SIG-M5 (cell line): Measurements from ENCODE around the gene AARS2.

Experiments used
- DNase-seq: peaks from one replicate; lab custom pipeline; 2025; lab: John Stamatoyannopoulos, UW

The AARS2 gene

DNA sequence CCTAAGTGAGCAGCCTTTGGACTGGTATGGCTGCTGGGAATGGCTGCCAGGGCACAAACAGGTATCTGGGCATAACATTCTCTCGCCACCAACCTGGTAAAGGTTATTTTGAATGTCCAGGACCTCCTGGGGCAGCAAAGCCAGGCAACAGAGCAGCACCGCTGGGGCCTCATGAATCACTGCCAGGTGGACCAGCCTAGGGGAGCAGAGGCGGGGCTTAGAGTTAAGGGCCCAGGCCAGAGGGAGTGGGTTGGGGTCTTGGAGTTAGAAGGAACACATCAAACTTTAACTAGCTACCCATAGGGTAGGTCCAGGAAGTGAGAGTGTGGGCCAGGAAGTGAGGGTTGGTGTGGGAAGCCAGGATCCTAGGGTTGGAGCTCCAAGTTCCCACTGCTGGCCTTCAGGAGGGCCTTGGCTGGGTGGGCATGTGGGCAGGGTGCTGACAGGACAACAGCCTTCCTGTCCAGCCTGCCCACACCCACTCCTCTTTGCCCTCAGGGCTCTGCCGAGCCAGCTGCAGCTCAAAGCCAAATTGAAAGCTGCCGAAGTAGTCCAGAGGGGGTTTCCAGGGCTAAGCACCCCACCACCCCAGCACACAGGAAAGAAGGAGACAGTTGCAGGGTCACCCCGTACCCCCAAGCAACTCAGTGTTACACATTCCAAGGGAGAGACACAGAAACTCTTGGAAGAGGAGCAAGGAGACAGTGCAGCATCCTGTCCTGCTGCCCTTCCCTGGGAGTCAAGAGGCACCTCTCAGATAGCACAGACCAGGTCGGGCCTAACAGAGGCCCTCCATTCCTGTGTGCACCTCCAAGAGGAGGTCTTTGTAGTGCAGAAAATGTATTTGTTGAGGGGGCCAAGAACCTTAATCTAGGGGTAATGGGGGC lies 50.4 kb downstream of the AARS2 start:
- no peak for DNase-seq

DNA sequence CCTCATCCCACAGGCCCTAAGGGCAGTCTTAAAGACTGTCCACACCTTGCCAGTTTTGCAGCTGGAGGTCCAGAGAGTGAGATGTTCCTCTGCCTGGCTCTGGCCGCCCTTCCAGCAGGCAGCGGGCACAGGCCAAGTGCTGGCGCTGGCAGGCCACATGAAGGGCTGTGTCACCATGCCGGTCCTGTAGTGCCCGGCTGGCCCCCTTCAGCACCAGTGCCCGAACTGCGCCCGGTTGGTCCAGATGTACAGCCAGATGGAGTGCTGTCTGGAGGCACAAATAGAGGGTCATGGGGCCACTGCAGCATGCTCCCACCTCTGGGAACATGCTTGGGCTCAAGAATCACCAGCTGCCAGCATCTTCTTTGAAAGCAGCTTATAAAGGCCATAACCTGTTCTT lies 51.6 kb downstream of the AARS2 start:
- DNase-seq: no peak

DNA sequence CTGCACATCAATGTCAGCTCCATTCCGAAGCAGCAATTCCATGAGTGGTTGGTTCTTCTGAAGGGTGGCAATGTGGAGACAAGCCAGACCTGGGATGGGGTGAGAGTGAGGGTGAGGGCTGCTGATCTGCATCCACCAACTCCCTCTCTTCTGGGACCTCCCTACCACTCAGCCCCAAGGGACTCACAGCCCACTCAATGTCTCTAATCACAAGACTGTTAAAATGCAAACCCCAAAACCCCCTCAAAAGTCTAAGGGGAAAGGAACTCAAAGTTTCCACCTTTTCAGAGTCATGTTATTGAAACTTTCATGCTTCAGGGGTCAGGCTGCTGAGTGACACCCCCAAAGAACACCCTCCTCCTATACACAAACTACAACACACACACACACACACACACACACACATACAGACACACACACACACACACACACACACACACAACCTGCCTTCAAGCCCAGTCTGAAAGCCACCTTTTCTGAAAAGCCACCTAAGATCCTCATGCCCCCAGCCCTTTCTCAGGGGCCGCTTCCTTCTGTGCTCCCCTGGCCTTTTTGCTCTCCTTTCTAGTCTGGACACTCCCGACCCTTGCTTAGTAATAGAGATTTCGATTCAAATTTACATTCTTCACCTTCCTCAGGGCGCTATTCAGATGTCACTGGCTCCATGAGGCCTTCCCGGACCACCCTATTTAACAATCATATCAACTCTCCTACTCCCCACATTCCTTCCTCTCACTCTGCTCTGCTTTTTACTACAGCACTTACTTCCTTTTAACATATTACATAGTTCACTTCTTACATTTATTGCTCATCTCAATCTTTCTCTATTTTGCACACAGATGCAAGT lies 52.5 kb downstream of the AARS2 start:
- no peak for DNase-seq

DNA sequence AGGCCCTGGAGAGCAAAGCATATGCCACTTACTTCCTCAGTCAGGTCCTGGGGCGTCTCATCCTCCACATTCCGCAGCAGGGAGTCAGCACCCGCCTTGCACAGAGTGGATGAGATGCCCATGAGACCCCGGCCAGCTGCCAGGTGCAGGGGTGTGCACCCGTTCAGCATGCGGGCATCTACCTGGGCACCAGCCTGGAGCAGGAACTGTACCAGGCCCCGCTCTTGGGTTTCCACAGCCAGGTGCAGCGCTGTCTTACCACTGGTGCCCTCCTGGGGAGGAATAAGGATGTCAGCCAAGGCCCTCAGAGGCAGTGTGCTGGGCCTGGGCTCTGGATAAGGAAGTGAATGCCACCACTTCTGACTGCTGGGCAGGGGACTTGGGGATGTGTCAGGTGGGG lies 53.1 kb downstream of the AARS2 start:
- DNase-seq: no peak

DNA sequence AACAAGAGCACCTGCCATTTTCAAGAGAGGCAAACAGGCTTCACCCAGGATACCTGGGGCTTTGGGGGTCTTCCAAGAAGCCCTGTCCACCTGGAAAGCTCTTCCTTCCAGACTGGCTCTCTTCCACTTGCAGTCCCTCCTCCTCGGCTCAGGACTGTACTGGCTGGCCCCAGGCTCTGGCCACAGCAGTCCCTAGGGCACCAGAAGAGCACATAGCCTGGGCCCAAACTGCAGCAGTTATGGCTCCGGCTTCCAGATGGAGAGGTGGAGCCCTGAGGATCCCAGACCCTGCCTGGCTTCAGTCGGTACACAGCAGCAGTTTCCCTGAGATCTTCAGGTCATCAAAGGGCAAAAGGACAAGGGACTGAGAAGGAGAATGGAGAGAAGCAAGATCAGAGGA lies 54.2 kb downstream of the AARS2 start:
- no peak for DNase-seq

DNA sequence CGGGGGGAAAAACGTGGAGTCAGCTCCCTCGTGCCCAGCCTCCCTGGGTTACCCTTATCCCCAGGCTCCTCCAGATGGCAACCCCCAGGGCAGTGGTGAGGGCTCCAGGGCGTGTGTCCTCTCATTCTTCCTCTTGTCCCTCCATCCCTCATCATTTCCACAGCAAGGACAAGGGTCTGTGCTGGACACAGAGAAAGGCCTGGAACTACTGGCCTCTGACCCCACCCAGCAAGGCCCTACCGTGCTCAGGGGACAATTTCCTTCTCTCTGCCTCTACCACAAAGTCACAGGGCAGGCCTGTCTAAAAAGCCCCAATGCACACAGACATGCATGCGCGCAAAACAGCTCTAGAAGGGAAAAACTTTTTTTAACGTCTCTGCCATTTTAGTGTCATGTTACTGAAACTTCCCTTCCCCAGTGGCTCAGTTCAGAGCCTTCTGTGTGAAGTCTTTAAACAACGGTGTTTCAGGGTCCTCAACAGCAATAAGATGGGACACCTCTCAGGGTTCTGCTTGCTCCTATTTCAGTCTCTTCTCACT lies 54.8 kb downstream of the AARS2 start:
- DNase-seq: no peak

DNA sequence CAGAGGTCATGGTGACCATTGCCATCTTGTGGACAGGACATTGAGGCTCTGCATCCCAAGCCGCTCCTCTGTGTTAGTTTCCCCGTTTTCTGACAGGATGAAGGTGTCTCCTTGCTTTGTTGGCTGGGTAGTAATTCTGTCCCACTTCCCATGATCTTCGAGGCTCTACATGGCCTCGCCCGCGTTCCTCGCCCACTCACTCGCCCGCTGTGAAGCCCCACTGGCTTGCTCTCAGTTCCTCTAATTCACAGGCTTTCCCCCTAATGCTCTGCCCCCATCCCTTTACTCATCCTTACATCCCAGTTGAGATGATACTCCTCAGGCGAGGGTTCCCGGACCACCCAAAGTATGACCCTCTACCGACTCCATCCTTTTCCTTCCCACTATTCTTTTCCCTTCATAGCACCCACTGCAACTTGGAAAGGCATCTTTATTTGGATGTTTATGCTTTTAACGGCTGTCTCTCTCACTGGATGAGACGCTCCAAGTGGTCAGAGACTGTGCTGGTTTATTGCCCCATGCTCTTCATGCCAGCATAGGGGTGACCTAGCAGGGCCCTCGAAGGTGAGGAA lies 55.3 kb downstream of the AARS2 start:
- no peak for DNase-seq

DNA sequence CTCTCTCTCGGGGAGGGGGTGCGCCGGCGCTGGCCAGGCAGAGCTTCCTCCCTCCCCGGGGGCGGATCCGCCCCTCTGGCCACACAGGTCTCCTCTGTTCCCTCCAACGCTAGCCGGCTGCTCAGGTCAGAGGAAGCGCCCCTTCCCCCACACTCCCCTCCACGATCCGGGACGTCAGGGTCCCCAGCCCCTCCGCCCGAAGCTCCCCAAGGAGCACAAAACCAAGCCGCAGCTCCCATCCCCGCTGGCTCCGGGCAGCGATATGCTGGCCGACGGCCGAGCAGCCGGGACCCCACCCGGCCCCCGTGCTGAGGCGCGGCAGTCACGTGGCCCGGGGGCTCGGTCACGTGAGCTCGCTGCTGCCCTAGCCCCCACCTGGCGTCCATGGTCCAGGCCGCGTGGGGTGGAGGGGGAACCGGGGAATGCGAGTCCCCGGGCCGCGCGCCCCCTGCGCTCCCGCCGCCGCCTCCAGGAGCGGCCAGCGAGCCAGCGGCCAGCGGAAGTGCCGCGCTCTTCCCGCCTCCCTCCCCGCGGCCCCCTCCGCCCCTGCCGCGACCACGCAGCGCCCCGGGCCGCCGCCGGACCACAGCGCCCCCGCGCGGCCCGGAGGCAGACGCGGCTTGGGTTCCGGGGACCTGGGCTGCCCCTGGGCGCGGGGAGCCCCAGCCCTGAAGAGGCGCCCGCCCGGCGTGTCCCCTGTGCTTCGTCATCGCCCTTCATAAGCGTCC lies 56.0 kb downstream of the AARS2 start, which contains the start of gene SLC35B2:
SLC35B2 (minus strand) TSS at position 504 of the 728 bp plus-strand sequence; CDS start at position 386, 118 bp downstream.
- no peak for DNase-seq

DNA sequence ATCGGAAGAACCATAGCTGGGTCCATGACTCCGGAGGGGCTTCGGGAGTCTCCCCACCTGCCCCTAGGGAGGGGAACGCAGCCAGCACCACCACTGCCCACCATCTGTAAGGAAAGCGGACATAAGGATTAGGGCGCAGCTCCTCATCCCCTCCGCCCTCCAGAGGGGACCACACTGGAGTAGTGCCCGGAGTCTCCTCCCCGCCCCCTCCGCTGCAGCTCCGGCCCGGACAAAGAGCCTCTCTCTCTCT lies 56.4 kb downstream of the AARS2 start:
- DNase-seq: no peak

DNA sequence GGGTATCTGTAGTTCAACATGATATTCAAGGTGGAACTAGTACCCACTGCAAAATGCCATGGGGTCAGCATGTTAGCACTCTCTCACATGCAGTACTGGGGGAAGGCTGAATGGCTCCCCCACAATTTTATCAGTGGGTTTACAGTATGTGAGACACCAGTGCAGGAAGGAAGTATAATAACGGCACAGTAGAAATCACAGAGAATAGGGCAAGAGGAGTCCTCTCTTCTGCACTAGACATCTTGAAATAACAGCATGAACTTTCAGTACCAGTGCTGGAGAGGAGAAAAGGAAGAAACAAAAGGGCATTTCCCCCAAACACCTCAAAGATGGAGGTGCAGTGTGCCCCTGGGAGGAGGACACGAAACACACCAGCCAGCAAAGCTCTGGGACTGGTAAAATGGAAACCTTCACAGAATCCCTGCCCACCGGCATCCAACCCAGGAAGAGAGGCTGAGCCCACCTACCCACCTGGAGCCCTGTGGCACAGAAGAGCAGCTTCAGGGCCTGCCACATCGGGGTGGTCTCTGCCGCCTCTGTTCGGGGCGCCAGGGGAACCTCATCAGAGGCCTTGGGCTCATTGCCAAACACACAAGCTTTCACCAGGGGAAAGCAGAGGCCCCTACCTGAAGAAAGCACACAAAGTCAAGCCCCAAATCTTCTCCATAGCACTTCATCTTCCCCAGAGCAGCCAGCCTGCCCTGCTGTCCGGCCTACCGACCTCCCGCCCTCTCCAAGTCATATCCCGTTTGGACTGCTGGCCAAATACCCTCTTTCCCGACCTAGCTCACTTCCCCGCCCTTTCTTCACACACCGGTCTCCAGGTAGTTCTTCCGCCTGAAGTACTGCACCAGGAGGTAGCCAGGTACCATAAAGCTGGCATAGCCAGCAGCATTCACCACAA lies 57.0 kb downstream of the AARS2 start:
- no peak for DNase-seq

DNA sequence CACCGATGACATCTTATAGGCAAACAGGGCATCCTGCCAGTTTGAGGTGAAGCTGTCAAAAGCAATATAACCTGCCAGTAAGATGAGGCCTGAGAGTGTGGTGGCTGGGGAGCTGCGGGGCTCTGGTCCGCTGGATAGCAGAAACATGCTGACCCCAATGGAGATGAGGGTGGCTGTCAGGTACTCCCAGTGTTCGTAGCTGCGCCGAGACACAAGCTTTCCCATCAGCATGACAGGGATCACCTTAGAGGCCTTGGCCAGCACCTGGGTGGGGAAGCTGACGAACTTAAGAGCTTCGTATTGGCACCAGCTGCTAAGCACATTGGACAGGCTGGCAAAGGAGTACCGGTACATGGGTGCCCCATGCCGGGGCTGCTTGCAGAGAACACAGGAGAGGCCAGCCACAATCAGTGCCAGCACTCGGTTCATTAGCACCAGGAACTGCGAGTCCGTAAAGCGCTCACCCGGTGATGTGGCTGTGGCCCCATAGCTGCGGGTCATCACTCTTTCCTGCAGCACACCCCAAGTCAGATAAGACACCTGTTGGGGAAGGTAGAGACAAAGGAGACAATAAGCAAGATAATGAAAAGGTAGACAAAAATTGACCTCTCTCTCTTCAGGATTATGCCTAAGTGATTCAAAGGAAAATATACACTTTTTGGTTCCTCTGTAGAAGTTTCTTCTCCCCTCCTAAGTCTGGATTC lies 57.9 kb downstream of the AARS2 start:
- no peak for DNase-seq

DNA sequence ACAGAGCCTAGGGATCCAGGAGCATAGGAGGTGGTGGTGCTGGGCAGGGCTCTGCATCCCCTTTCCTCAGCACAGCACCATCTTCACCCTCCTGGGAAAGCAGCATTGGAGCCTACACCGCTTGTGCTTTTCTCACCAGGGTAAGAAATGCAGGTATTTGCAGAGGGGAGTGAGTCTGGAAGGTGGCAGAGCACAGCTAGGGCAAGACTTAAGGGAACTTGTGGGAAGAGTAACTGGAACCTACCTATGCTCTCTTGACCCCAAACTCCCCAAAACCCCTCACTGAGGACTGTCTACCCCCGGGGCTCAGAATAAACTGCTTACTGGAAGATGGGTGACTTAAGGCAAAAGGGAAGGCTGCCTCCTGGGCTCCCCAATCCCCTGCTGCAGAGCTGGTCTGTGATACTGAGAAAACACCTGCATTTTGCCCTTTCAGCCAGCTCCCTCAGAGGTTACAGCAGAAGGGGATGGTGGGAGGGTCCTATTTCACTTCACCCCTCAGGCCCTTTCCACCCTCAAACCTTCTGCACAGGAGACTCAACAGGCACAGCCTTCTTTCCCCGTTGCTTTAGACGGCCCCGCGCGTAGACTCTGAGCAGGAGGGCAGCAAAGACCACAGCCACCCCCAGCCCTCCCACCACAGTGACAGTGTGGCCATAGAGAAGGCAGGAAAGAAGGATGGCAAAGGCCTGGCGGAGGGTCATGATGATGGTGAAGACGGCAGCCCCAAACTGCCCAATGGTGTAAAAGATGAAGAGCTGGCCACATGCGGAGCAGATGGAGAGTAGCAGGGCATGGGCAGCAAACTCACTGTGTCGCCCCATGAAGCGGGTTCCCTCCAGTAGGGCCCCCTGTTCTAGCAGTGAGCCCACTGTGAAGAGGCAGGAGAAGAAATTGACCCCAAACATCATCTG lies 58.7 kb downstream of the AARS2 start:
- no peak for DNase-seq

DNA sequence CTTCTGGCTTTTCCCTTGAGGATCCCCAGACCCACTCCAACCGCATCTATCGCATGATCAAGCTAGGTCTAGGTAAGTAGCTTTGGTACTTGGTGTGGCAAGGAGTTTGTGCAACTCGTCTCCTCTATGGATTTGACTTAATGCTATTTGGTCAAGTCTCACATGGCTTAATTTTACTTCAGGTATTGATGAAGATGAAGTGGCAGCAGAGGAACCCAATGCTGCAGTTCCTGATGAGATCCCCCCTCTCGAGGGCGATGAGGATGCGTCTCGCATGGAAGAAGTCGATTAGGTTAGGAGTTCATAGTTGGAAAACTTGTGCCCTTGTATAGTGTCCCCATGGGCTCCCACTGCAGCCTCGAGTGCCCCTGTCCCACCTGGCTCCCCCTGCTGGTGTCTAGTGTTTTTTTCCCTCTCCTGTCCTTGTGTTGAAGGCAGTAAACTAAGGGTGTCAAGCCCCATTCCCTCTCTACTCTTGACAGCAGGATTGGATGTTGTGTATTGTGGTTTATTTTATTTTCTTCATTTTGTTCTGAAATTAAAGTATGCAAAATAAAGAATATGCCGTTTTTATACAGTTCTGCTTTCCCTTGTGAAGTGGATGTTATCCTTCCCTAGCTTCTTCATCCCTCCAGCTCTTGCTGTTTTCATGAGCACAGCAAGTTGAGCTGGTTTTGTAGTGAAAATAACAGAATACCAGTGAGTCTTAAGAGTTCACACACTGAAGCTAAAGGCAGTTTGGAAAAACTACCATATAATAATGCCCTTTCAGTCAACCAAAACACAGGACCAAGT lies 59.6 kb downstream of the AARS2 start:
- no peak for DNase-seq

DNA sequence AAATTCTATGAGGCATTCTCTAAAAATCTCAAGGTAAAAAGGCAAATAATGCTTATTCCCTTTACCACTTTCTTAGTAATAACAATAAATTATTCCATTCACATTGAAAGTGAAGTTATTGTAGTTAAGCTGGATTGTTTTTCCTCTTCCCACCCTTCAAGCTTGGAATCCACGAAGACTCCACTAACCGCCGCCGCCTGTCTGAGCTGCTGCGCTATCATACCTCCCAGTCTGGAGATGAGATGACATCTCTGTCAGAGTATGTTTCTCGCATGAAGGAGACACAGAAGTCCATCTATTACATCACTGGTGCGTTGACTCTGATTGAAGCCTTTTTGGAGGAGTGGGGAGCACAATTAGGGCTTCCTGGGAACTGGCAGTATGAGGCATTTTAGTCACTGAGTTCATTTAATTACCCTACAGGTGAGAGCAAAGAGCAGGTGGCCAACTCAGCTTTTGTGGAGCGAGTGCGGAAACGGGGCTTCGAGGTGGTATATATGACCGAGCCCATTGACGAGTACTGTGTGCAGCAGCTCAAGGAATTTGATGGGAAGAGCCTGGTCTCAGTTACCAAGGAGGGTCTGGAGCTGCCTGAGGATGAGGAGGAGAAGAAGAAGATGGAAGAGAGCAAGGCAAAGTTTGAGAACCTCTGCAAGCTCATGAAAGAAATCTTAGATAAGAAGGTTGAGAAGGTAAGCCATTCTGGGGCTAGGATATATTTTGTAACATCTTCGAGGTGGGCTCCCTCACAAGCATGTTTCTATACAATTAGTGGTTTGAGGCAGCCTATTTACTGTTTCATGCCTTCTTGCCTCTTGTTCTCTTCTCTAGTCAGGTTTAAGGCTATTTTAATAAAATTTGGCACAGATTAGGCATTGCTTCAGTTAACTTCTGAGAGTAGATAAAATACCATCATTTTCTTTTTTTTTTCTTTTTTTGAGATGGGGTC lies 61.3 kb downstream of the AARS2 start:
- no peak for DNase-seq

DNA sequence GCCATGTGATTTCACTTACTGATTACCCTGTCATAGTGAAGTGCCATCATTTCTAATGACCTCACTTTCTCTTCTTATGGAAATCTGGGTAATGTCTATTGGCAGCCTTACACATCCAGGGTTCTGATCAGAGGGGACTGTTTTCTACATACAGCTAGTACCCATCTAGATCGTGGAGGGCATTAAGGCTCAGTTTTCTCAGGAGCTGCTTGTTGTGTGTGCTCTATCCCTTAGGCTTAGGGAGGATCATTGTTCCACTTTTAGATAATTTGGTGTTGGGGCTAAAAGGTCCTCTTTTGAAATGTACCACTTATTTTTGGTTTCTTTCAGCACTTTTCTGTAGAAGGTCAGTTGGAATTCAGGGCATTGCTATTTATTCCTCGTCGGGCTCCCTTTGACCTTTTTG lies 62.4 kb downstream of the AARS2 start:
- DNase-seq: no peak

DNA sequence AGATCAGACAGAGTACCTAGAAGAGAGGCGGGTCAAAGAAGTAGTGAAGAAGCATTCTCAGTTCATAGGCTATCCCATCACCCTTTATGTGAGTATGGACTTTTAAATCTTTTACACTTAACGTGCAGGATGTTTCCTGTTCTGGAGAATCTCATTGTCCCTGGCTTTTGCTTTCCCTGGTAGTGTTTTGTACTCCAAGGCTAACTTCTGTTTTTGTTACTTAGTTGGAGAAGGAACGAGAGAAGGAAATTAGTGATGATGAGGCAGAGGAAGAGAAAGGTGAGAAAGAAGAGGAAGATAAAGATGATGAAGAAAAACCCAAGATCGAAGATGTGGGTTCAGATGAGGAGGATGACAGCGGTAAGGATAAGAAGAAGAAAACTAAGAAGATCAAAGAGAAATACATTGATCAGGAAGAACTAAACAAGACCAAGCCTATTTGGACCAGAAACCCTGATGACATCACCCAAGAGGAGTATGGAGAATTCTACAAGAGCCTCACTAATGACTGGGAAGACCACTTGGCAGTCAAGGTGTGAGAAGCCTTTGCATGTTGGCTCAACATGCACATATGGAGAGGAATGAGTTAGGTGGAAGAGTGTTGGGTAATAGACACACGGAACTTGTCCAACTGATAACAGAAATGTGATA lies 63.0 kb downstream of the AARS2 start:
- no peak for DNase-seq
